ENCODE data around the gene KRTAP5-8.
"Not testable (repeated sequence)": the region's sequence is repeated elsewhere in the genome, so short reads cannot be mapped to it uniquely, and the experiment has no call there.

Gene KRTAP5-8, protein sequence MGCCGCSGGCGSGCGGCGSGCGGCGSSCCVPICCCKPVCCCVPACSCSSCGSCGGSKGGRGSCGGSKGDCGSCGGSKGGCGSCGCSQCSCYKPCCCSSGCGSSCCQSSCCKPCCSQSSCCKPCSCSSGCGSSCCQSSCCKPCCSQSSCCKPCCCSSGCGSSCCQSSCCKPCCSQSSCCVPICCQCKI

DNA sequence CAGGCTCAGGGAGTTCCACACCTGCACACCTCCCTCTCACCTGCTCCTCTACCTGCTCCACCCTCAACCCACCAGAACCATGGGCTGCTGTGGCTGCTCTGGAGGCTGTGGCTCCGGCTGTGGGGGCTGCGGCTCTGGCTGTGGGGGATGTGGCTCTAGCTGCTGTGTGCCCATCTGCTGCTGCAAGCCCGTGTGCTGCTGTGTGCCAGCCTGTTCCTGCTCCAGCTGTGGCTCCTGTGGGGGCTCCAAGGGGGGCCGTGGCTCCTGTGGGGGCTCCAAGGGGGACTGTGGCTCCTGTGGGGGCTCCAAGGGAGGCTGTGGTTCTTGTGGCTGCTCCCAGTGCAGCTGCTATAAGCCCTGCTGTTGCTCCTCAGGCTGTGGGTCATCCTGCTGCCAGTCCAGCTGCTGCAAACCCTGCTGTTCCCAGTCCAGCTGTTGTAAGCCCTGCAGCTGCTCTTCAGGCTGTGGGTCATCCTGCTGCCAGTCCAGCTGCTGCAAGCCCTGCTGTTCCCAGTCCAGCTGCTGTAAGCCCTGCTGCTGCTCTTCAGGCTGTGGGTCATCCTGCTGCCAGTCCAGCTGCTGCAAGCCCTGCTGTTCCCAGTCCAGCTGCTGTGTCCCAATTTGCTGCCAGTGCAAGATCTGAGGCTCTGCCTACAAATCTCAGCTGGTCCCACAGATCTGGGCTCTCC lies at the start of gene KRTAP5-8:
TSS of gene KRTAP5-8 (plus strand) at position 49 of the 689 bp plus-strand sequence. CDS start at position 80, 31 bp downstream.
- H3K4me3 ChIP-seq (replicated peaks; ENCODE audit: low read depth, low read length); DNase-seq (ENCODE audit: low read depth): not testable (repeated sequence)

DNA sequence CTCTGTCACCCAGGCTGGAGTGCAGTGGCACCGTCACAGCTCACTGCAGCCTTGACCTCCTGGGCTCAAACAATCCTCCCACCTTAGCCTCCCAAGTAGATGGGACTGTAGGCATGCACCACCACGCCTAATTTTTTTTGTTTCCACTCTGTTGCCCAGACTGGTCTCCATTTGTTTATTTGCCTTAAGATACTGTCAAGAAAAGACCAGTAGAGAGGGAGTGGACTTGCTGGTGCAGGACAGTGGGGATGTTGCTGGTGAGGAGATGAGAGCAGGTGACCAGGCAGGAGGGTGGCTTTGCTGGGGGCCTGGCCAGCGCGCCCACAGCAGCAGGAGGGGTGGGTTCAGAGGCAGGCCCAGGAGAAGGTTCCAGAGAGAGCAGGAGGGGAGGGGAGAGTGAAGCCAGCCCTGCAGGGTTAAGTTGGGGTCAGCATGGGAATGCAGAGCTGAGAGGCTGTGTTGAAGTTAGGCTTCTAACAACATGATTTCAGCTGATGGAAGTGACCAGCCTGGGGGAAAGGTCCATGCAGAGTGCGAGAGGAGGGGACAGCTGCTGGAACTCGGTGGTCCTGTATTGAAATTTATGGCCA lies 49.0 kb upstream of the KRTAP5-8 start:
- TF ChIP-seq, protein P1, sequence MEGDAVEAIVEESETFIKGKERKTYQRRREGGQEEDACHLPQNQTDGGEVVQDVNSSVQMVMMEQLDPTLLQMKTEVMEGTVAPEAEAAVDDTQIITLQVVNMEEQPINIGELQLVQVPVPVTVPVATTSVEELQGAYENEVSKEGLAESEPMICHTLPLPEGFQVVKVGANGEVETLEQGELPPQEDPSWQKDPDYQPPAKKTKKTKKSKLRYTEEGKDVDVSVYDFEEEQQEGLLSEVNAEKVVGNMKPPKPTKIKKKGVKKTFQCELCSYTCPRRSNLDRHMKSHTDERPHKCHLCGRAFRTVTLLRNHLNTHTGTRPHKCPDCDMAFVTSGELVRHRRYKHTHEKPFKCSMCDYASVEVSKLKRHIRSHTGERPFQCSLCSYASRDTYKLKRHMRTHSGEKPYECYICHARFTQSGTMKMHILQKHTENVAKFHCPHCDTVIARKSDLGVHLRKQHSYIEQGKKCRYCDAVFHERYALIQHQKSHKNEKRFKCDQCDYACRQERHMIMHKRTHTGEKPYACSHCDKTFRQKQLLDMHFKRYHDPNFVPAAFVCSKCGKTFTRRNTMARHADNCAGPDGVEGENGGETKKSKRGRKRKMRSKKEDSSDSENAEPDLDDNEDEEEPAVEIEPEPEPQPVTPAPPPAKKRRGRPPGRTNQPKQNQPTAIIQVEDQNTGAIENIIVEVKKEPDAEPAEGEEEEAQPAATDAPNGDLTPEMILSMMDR (IDR thresholded peaks at IDR 0.05; ENCODE audit: low read length, missing control alignments) = no peak
- DNase-seq (ENCODE audit: low read depth) = no peak
- no peak overlapping the region for H3K4me3 ChIP-seq (replicated peaks; ENCODE audit: low read depth, low read length)

DNA sequence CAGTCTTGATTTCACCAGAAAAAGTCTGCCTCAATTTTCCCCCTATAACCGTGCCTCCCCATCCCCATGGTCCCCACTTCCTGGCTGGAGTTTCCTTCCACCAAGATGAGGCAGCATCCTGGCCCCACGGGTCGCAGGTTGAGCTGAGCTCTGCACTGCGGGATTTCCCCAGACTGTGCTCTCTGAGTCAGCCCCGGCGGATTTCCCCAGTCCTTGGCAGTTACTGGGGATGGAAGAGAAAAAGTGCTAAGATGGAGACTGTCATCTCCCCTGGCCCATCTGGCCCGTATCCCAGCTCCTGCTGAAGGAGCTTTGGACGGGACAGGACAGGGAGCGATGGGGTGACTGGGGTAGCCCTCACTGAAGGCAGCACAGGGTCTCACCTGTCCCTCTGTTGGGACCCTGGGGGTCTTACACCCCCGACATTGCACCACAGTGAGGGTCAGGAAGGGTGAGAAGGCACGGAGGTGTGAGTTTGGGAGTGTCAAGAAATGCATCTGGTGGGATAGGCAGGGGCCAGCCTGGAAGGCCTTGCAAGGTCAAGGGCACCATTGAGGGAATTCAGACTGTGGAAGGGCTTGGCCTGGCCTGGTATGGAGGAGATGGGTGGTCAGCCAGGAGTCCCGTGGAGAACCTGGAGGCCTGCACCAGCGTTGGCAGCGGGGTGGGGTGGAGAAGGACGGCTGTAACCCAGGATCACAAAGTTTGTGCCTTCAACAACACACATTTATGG lies 48.3 kb upstream of the KRTAP5-8 start:
- DNase-seq (ENCODE audit: low read depth) = peak; percentile 62
- no peak overlapping the region for H3K4me3 ChIP-seq (replicated peaks; ENCODE audit: low read depth, low read length)
- TF ChIP-seq, protein P1 (IDR thresholded peaks at IDR 0.05; ENCODE audit: low read length, missing control alignments) = no peak

DNA sequence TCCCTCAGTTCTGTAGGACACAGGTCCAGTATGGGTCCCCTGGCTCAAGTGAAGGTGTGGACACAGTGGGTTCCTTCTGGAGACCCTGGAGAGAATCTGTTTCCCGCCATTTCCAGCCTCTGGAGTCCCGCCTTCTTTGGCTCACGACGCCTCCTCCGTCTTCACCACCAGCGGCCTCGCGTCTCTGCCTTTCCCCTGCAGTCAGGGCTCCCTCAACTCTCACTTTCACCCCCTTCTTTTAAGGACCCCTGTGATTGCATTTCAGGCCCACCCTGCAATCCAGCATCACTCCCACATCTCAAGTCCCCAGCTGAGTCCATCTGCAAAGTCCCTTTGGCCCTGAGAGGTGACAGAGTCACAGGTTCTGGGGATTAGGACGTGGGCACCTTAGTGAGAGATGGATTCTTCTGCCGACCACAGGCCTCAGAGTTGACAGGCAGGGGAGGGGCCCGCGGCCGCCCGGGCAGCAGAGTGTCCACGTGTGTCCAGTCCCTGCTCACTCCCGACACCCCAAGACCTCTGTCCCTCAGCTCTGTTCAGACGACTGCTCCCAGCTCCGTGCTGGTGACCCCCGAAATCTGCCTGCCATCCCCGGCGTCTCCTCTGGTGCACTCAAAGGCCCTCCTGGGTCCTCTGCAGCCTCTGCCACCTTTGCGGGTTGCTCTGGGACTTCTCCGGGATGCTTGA lies 47.6 kb upstream of the KRTAP5-8 start:
- DNase-seq (ENCODE audit: low read depth) = no peak
- TF ChIP-seq, protein P1 (IDR thresholded peaks at IDR 0.05; ENCODE audit: low read length, missing control alignments) = no peak
- no peak overlapping the region for H3K4me3 ChIP-seq (replicated peaks; ENCODE audit: low read depth, low read length)

DNA sequence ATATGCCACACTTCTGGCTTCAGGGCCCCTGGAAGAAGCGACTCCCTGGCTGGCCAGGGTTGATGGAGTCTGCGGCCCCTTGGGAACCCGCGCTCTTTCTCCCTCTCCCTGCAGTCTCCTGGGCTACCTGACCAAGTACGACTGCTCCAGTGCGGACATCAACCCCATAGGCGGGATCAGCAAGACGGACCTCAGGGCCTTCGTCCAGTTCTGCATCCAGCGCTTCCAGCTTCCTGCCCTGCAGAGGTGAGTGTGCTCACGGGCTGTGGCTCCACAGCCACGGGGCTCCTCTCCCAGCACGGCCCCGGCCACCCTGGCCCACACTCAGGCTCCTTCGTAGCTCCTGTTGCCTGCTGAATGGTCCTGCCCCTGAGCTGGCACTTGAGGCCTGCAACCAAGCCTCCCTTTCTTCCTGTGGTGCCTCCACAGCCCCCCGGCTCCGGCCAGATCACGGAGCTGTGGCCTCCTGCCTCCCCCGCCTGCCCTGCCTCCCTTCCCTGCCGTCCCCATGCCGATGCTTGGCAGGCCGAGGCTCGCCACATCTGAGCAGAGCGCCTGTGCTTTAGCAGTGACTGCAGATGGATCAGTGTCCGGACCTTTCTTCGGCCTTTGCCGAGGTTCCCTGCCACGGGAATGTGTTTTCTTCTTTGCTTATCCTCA lies 47.0 kb upstream of the KRTAP5-8 start:
- no peak overlapping the region for H3K4me3 ChIP-seq (replicated peaks; ENCODE audit: low read depth, low read length)
- TF ChIP-seq, protein P1 (IDR thresholded peaks at IDR 0.05; ENCODE audit: low read length, missing control alignments) = no peak
- DNase-seq (ENCODE audit: low read depth) = no peak

DNA sequence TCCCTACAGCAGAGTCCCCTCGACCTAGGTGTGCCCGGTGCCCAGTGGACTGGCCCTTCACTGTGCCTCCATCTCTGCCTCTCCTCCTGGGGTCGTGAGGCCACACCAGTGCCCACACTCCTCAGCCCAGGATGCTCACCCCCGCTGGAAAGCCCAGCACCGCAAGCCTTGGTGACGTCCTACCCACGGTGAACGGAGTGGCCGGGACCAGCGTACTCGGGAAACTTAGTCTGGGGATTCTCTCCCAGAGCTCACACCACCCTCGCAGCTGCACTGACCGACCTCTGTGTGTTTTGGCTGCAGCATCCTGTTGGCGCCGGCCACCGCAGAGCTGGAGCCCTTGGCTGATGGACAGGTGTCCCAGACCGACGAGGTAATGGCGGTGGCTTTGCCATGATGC lies 46.3 kb upstream of the KRTAP5-8 start:
- DNase-seq (ENCODE audit: low read depth) = no peak
- no peak overlapping the region for H3K4me3 ChIP-seq (replicated peaks; ENCODE audit: low read depth, low read length)
- TF ChIP-seq, protein P1 (IDR thresholded peaks at IDR 0.05; ENCODE audit: low read length, missing control alignments) = no peak

Measured in fibroblast of pulmonary artery (primary cell).